CD4-positive, alpha-beta memory T cell (primary cell): Measurements from ENCODE around the gene ZSWIM2. TPM values are rescaled to one million over a fixed set of nuclear protein-coding genes. Genes with fewer than 3 reads are reported as not detected.

Source experiments
- CTCF ChIA-PET: fragments of 350-600 bp; sonication (Branson Sonifier 250); formaldehyde crosslinking; loops from one replicate; lab custom pipeline; 2021; ENCODE audit warnings: inconsistent platforms; ENCODE audit not compliant: partially characterized antibody; lab: Charles Lee
- POLR2A ChIA-PET: fragments of 350-600 bp; sonication (Branson Sonifier 250); formaldehyde crosslinking; loops from one replicate; lab custom pipeline; 2021; ENCODE audit not compliant: partially characterized antibody; lab: Charles Lee
- DNase-seq, 5 donors: peaks; one replicate each; pipeline versions ENCODE4 v3.0.0 to v3.0.0-alpha.2; 2020 to 2022; ENCODE audit warnings: mixed read lengths in 1 of 5
- H3K27ac ChIP-seq: one replicate; pipeline ENCODE4 v1.7.0; 2013; ENCODE audit warnings: low read depth, low read length
- H3K27me3 ChIP-seq: 2 replicates; pipeline ENCODE4 v1.7.0; 2013; ENCODE audit warnings: mild to moderate bottlenecking, low read length, moderate library complexity; ENCODE audit not compliant: insufficient read depth
- H3K36me3 ChIP-seq: 2 replicates; pipeline ENCODE4 v1.7.0; 2013; ENCODE audit warnings: mild to moderate bottlenecking, low read length, moderate library complexity; ENCODE audit not compliant: insufficient read depth
- H3K4me1 ChIP-seq: 2 replicates; pipeline ENCODE4 v1.7.0; 2013; ENCODE audit warnings: mild to moderate bottlenecking, low read length, moderate library complexity; ENCODE audit not compliant: insufficient read depth
- H3K4me3 ChIP-seq, 2 donors: one replicate each; pipeline ENCODE4 v1.7.0; 2013; ENCODE audit warnings: low read length in 2 of 2, mild to moderate bottlenecking in 1 of 2
- H3K9me3 ChIP-seq, 2 donors: one replicate each; pipeline ENCODE4 v1.7.0; 2013; ENCODE audit warnings: low read length in 2 of 2, control low read depth in 1 of 2; ENCODE audit not compliant: control insufficient read depth in 1 of 2
- H3K27ac Mint-ChIP-seq, 7 donors: one replicate each; pipeline ENCODE4 v1.8.0; 2020 to 2021; ENCODE audit warnings: mixed read lengths in 7 of 7, mild to moderate bottlenecking in 6 of 7, inconsistent platforms in 3 of 7, moderate library complexity in 3 of 7
- H3K27me3 Mint-ChIP-seq, 2 donors: one replicate each; pipeline ENCODE4 v1.8.0; 2020 to 2021; ENCODE audit warnings: mixed read lengths in 2 of 2
- H3K36me3 Mint-ChIP-seq, 2 donors: one replicate each; pipeline ENCODE4 v1.8.0; 2020 to 2021; ENCODE audit warnings: mixed read lengths in 2 of 2, inconsistent platforms in 1 of 2, mild to moderate bottlenecking in 1 of 2
- H3K4me1 Mint-ChIP-seq, 4 donors: one replicate each; pipeline ENCODE4 v1.8.0; 2020 to 2021; ENCODE audit warnings: mixed read lengths in 4 of 4, mild to moderate bottlenecking in 1 of 4
- H3K4me3 Mint-ChIP-seq, 8 donors: one replicate each; pipeline ENCODE4 v1.8.0; 2020 to 2021; ENCODE audit warnings: mixed read lengths in 8 of 8, mild to moderate bottlenecking in 7 of 8, moderate library complexity in 6 of 8, inconsistent platforms in 3 of 8
- H3K9me3 Mint-ChIP-seq, 8 donors: one replicate each; pipeline ENCODE4 v1.8.0; 2020 to 2021; ENCODE audit warnings: mixed read lengths in 8 of 8, mild to moderate bottlenecking in 5 of 8, inconsistent platforms in 3 of 8, moderate library complexity in 1 of 8
- intact Hi-C: fragments of 100-400 bp; cut with micrococcal nuclease; formaldehyde crosslinking; loops from one replicate; pipeline ENCODE4 v1.15.1; 2023
- polyA plus RNA-seq, 2 donors: library from polyadenylated mRNA; unstranded; fragments of 300-500 nt; fragmentation: Illumina TruSeq; gene quantifications; one replicate each; pipeline ENCODE4 v1.2.3, GENCODE V29; 2021
- total RNA-seq, 2 experiments: library from RNA; stranded (reverse); gene quantifications; one replicate each; pipeline ENCODE4 v1.2.3, GENCODE V29; 2021

The ZSWIM2 gene
- total and polyA plus RNA-seq, 4 experiments from 2014 or later: not detected

- intact Hi-C loops: no loop called here
- no peaks in the 10 kb centered on the region for H3K27me3 ChIP-seq
- H3K36me3 ChIP-seq: no peaks in the 10 kb centered on the region
- H3K27ac Mint-ChIP-seq: no peak overlapping the region
- no peak for DNase-seq
- peaks cover 0 to 1% of the 10 kb centered on the region in 2 donors for H3K27me3 Mint-ChIP-seq
- no peaks in the 10 kb centered on the region for H3K4me1 ChIP-seq
- POLR2A ChIA-PET: no interaction called here
- CTCF ChIA-PET: no interaction called here
- H3K4me3 Mint-ChIP-seq: no peak overlapping the region
- peaks cover 0 to 5% (median 0%) of the 10 kb centered on the region in 8 donors for H3K9me3 Mint-ChIP-seq
- no peaks in the 10 kb centered on the region for H3K4me1 Mint-ChIP-seq
- no peaks in the 10 kb centered on the region for H3K36me3 Mint-ChIP-seq
- H3K27ac ChIP-seq: no peak overlapping the region
- no peak overlapping the region for H3K4me3 ChIP-seq
- no peaks in the 10 kb centered on the region for H3K9me3 ChIP-seq
Observed at GRCh38 chr2:186871881-186872280, 22.9 kb upstream of the ZSWIM2 start.

- Histone ChIP-seq H3K4me3 (no peak overlapping the region), H3K27me3 (no peaks in the 10 kb centered on the region), H3K4me1 (no peaks in the 10 kb centered on the region), H3K27ac (no peak overlapping the region), H3K9me3 (no peaks in the 10 kb centered on the region), H3K36me3 (no peaks in the 10 kb centered on the region)
- DNase-seq: no peak
- Mint-ChIP-seq H3K36me3 (no peaks in the 10 kb centered on the region), H3K27ac (no peak overlapping the region), H3K4me3 (no peak overlapping the region), H3K27me3 (peaks cover 1 to 2% of the 10 kb centered on the region in 2 donors), H3K4me1 (no peaks in the 10 kb centered on the region), H3K9me3 (peaks cover 0 to 7% (median 0%) of the 10 kb centered on the region in 8 donors)
- POLR2A ChIA-PET: no interaction called here
- intact Hi-C loops: no loop called here
- CTCF ChIA-PET: no interaction called here
Observed at GRCh38 chr2:186868344-186868743, 19.4 kb upstream of the ZSWIM2 start.

- Histone ChIP-seq H3K36me3 (no peaks in the 10 kb centered on the region), H3K4me1 (no peaks in the 10 kb centered on the region), H3K27ac (no peak overlapping the region), H3K27me3 (no peaks in the 10 kb centered on the region), H3K4me3 (no peak overlapping the region), H3K9me3 (no peaks in the 10 kb centered on the region)
- CTCF ChIA-PET: no interaction called here
- intact Hi-C loops: no loop called here
- peaks cover 0 to 6% (median 0%) of the 10 kb centered on the region in 8 donors for H3K9me3 Mint-ChIP-seq
- POLR2A ChIA-PET: no interaction called here
- DNase-seq: no peak
- no peak overlapping the region for H3K27ac Mint-ChIP-seq
- peaks cover 0 to 2% of the 10 kb centered on the region in 2 donors for H3K27me3 Mint-ChIP-seq
- no peaks in the 10 kb centered on the region for H3K36me3 Mint-ChIP-seq
- no peaks in the 10 kb centered on the region for H3K4me1 Mint-ChIP-seq
- no peak overlapping the region for H3K4me3 Mint-ChIP-seq
Observed at GRCh38 chr2:186862869-186863709, 14.1 kb upstream of the ZSWIM2 start.

GRCh38 chr2:186855216-186855615, 6.2 kb upstream of the ZSWIM2 start:
- Histone ChIP-seq H3K4me3 (no peak overlapping the region), H3K36me3 (no peaks in the 10 kb centered on the region), H3K4me1 (no peaks in the 10 kb centered on the region), H3K9me3 (no peaks in the 10 kb centered on the region), H3K27me3 (no peaks in the 10 kb centered on the region), H3K27ac (no peak overlapping the region)
- ChIA-PET POLR2A (no interaction called here), CTCF (no interaction called here)
- Mint-ChIP-seq H3K4me1 (no peaks in the 10 kb centered on the region), H3K36me3 (no peaks in the 10 kb centered on the region), H3K9me3 (peaks cover 0 to 12% (median 3%) of the 10 kb centered on the region in 8 donors), H3K27me3 (no peaks in the 10 kb centered on the region), H3K4me3 (no peak overlapping the region), H3K27ac (no peak overlapping the region)
- intact Hi-C loops: no loop called here
- no peak for DNase-seq

DNA sequence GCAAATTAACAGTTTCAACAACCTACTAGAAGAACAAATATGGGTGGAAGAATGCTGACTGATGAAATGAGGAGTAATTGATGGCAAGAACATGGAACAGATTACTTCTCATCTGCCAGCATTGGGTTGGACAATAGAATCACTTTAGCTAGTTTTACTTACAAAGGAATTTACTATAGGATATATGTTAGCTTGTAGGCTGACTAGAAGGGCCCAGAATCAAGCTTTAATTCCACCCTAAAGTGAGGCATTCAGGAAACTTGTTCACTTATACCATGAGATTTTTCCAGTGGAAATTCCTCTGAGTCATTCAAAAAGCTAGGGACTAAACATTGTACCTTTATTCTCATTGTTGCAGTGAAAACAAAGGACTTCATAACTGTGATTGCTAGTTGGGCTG, 5.0 kb upstream of the ZSWIM2 start:
- DNase-seq: no peak
- intact Hi-C loops: no loop called here
- no peaks in the 10 kb centered on the region for H3K36me3 ChIP-seq
- Mint-ChIP-seq H3K27ac (no peak overlapping the region), H3K9me3 (peaks cover 0 to 12% (median 3%) of the 10 kb centered on the region in 8 donors), H3K27me3 (peaks cover 6 to 10% of the 10 kb centered on the region in 2 donors), H3K4me1 (peaks cover 0 to 8% (median 5%) of the 10 kb centered on the region in 4 donors), H3K4me3 (no peak overlapping the region), H3K36me3 (no peaks in the 10 kb centered on the region)
- H3K27me3 ChIP-seq: no peaks in the 10 kb centered on the region
- POLR2A ChIA-PET: no interaction called here
- no peaks in the 10 kb centered on the region for H3K9me3 ChIP-seq
- no peaks in the 10 kb centered on the region for H3K4me1 ChIP-seq
- CTCF ChIA-PET: no interaction called here
- H3K4me3 ChIP-seq: no peak overlapping the region
- H3K27ac ChIP-seq: no peak overlapping the region

DNA sequence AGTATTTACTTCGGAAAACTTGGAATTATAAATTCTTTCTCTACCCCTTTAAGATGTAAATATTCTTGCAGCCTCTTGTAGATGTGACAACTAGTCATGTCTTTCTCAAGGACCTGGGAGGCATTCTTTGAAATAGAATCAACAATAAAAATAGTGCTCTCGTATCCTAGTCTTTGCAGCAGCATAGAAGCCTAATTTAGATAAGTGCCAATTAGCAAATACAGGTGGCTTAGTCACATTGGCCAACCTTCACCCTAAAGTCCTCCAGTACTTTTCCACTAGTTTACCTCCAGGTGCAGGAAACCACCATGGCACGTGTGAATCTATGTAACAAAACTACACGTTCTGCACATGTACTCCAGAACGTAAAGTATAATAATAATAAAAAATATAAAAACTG, 3.5 kb upstream of the ZSWIM2 start:
- H3K36me3 ChIP-seq: no peaks in the 10 kb centered on the region

GRCh38 chr2:186842373-186842772, 6.6 kb downstream of the ZSWIM2 start:
- no peaks in the 10 kb centered on the region for H3K4me1 Mint-ChIP-seq
- ChIA-PET POLR2A (no interaction called here), CTCF (no interaction called here)
- intact Hi-C loops: no loop called here
- no peak overlapping the region for H3K4me3 Mint-ChIP-seq
- no peaks in the 10 kb centered on the region for H3K4me1 ChIP-seq
- H3K36me3 ChIP-seq: no peaks in the 10 kb centered on the region
- H3K36me3 Mint-ChIP-seq: no peaks in the 10 kb centered on the region
- no peaks in the 10 kb centered on the region for H3K9me3 ChIP-seq
- no peaks in the 10 kb centered on the region for H3K27me3 ChIP-seq
- no peak for DNase-seq
- no peak overlapping the region for H3K27ac ChIP-seq
- peaks cover 0 to 3% (median 0%) of the 10 kb centered on the region in 8 donors for H3K9me3 Mint-ChIP-seq
- peaks cover 0 to 2% of the 10 kb centered on the region in 2 donors for H3K27me3 Mint-ChIP-seq
- no peak overlapping the region for H3K27ac Mint-ChIP-seq
- no peak overlapping the region for H3K4me3 ChIP-seq

More for the DNA sequence above, 3.5 kb upstream of the ZSWIM2 start:
- no peak overlapping the region for H3K4me3 ChIP-seq
- H3K27ac ChIP-seq: no peak overlapping the region
- Mint-ChIP-seq H3K4me3 (no peak overlapping the region), H3K36me3 (no peaks in the 10 kb centered on the region), H3K27ac (no peak overlapping the region), H3K4me1 (peaks cover 0 to 14% (median 7%) of the 10 kb centered on the region in 4 donors), H3K27me3 (peaks cover 6 to 12% of the 10 kb centered on the region in 2 donors), H3K9me3 (peaks cover 0 to 12% (median 4%) of the 10 kb centered on the region in 8 donors)
- POLR2A ChIA-PET: no interaction called here
- H3K9me3 ChIP-seq: no peaks in the 10 kb centered on the region
- no peaks in the 10 kb centered on the region for H3K4me1 ChIP-seq
- DNase-seq: no peak
- CTCF ChIA-PET: no interaction called here
- no peaks in the 10 kb centered on the region for H3K27me3 ChIP-seq
- intact Hi-C loops: no loop called here
